HFF-Myc (cell line): Measurements from ENCODE around the gene HCRT.

Experiments used
- DNase-seq: peaks from one replicate; pipeline ENCODE4 v3.0.0-alpha.2; 2011; ENCODE audit warnings: low read depth; ENCODE audit errors: extremely low read depth
- H3K4me3 ChIP-seq: replicated peaks from 2 replicates; pipeline ENCODE4 v1.5.1; 2011; ENCODE audit warnings: low read depth, mild to moderate bottlenecking, control low read depth, low read length
- TF ChIP-seq, protein P1 (sequence below): IDR thresholded peaks from 2 replicates; pipeline ENCODE4 v1.5.1; 2012; ENCODE audit warnings: mild to moderate bottlenecking, low read depth, low read length, control low read depth; ENCODE audit errors: missing control alignments

HCRT gene

GRCh38 chr17:42203354-42203753, 18.1 kb upstream of the HCRT start:
- TF ChIP-seq, protein P1, sequence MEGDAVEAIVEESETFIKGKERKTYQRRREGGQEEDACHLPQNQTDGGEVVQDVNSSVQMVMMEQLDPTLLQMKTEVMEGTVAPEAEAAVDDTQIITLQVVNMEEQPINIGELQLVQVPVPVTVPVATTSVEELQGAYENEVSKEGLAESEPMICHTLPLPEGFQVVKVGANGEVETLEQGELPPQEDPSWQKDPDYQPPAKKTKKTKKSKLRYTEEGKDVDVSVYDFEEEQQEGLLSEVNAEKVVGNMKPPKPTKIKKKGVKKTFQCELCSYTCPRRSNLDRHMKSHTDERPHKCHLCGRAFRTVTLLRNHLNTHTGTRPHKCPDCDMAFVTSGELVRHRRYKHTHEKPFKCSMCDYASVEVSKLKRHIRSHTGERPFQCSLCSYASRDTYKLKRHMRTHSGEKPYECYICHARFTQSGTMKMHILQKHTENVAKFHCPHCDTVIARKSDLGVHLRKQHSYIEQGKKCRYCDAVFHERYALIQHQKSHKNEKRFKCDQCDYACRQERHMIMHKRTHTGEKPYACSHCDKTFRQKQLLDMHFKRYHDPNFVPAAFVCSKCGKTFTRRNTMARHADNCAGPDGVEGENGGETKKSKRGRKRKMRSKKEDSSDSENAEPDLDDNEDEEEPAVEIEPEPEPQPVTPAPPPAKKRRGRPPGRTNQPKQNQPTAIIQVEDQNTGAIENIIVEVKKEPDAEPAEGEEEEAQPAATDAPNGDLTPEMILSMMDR = no peak
- H3K4me3 ChIP-seq = no peak overlapping the region
- DNase-seq = no peak

GRCh38 chr17:42202696-42203095, 17.4 kb upstream of the HCRT start:
- TF ChIP-seq, protein P1 = no peak
- DNase-seq = no peak
- no peak overlapping the region for H3K4me3 ChIP-seq

- no peak for DNase-seq
- H3K4me3 ChIP-seq = no peak overlapping the region
- TF ChIP-seq, protein P1 = no peak
Measured at GRCh38 chr17:42202159-42202558, 16.9 kb upstream of the HCRT start.

DNA sequence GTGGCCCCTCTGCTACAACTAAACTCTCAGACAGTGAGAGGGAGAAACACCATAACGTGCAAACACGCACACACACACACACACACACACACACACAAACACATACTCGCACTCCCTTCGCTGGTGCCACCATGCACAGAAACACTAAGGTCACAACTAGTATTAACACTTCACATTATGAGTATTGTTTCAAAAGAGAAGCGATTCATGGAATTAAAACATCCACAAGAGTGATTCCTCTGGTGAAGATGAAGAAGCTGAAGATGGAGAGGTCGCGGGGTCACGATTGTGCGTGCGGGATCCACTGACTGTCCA, 16.2 kb upstream of the HCRT start:
- TF ChIP-seq, protein P1 = no peak
- no peak for DNase-seq

DNA sequence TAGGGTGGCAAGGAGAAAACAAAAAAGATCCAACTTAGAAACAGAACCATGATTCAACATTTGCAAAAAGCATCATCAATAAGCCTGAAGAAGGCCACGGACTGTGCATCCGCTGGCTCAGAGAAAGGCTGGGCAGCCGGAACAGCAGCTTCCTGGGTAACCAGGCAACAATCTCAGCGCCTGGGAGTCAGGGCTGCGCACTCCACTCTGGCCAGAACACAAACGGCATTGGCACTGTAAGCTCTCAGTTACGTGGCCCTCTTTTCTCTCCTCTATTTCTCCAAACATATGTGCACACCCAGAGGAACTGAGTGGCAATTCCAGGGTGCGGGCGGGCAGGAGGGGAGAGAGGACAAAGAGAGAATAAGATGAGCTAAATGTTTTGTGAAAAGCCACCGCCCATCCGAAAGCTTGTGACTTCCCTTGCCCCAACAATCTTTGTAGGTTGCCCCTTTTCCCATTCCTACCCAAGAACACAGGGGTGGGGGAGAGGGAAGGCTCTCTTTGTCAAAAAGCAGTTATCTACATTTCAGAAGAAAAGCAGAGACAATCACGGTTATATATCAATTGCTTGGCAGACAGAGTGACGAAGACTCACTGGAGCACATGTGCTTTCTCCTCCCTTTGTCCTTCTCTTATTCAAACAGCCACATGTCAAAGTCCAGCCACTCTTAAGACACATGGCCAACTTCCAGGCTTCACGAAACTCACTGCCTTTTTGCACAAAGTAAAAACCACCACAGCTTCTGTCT, 15.6 kb upstream of the HCRT start:
- DNase-seq = no peak
- TF ChIP-seq, protein P1 = no peak
- no peak overlapping the region for H3K4me3 ChIP-seq

More for the DNA sequence above, 16.2 kb upstream of the HCRT start:
- no peak overlapping the region for H3K4me3 ChIP-seq

- TF ChIP-seq, protein P1 = no peak
- no peak for DNase-seq
- H3K4me3 ChIP-seq = no peak overlapping the region
Measured at GRCh38 chr17:42199416-42200011, 14.3 kb upstream of the HCRT start.
